ENCODE measurements around the gene KLHL36.
"Not testable (repeated sequence)": the region's sequence is repeated elsewhere in the genome, so short reads cannot be mapped to it uniquely, and the experiment has no call there.

KLHL36 gene

DNA sequence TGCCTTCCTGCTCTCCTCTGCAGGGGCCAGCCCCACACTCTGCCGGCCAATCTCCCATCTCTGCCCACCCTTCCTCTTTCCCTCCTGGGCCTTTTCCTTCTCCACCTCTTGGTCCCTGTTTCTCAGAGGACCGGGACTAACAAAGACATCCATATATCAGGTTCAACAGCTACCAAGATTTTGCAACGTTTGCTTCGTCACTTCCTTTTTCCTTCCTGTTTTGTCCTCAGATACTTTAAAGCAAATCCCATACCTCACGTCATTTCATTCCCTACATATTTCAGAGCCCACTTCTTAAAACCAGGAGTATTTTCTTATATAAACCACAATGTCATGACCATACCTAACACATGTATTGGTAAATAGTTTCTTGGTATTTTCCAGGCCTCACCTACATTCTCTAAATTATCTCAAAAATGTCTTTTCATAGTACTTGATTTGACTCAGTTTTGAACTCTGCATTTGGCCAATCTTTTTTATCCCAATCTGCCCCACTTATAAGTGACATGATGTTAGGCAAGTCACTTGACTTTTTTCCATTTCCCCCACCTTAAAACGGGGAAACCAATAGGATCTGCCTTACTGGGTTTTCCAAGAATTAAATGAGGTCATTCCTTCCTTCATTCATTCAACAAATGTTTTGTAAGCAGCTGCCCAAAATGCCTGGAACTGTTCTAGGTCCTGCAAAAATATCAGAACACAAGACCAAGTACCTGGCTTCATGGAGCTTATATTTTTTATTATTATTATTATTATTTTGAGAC lies 44.3 kb downstream of the KLHL36 start:
- Mint-ChIP-seq H3K27ac (peak overlapping the region; percentile 16), H3K4me3 (no peak overlapping the region), H3K27me3 (no peaks in the 10 kb centered on the region), H3K36me3 (peaks cover 7 to 12% of the 10 kb centered on the region in 2 donors), H3K9me3 (peaks cover 3 to 10% of the 10 kb centered on the region in 2 donors), H3K4me1 (peaks cover 14 to 20% of the 10 kb centered on the region in 2 donors)
- DNase-seq (no peak), ATAC-seq (replicated peaks) (no peak)

DNA sequence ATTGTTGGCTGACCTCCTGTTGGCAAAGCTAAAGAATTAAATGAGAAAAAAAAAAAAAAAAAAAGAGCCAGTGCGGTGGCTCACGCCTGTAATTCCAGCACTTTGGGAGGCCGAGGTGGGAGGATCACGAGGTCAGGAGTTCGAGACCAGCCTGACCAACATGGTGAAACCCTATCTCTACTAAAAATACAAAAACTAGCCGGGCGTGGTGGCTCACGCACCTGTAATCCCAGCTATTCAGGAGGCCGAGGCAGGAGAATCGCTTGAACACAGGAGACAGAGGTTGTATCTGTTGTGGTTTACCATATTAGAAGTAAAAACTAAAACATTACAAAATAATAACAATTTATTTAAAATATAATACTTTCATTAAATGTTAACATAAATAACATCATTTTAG lies 45.6 kb downstream of the KLHL36 start:
- ATAC-seq (replicated peaks); DNase-seq; H3K27ac Mint-ChIP-seq; H3K36me3 Mint-ChIP-seq; H3K9me3 Mint-ChIP-seq; H3K4me3 Mint-ChIP-seq; H3K27me3 Mint-ChIP-seq: not testable (repeated sequence)
- H3K4me1 Mint-ChIP-seq, result peaks cover 7 to 15% of the 10 kb centered on the region in 2 donors

DNA sequence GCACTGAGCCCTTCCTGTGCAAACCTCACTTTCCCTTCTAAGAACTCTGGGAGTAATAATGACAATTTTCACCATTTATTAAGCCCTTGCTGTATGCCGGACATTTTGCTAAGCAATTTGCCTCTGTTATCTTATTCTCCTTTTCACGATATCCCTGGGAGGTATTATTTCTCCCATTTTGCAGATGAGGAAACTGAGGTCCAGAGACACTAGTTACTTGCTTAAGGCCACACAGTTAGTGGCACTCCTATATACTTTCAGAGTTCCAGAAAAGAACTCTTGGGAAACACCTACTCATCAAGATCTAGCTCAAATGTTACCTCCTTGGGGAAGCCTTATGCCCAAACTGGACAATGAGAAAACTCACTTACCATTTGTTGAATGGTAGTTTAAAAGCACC lies 46.7 kb downstream of the KLHL36 start:
- H3K4me1 Mint-ChIP-seq, result peaks cover 7 to 12% of the 10 kb centered on the region in 2 donors
- H3K36me3 Mint-ChIP-seq, result peaks cover 0 to 2% of the 10 kb centered on the region in 2 donors
- no peak for ATAC-seq (replicated peaks)
- no peak overlapping the region for H3K4me3 Mint-ChIP-seq
- H3K9me3 Mint-ChIP-seq, result peaks cover 2 to 3% of the 10 kb centered on the region in 2 donors
- no peak for DNase-seq
- no peaks in the 10 kb centered on the region for H3K27me3 Mint-ChIP-seq
- no peak overlapping the region for H3K27ac Mint-ChIP-seq

DNA sequence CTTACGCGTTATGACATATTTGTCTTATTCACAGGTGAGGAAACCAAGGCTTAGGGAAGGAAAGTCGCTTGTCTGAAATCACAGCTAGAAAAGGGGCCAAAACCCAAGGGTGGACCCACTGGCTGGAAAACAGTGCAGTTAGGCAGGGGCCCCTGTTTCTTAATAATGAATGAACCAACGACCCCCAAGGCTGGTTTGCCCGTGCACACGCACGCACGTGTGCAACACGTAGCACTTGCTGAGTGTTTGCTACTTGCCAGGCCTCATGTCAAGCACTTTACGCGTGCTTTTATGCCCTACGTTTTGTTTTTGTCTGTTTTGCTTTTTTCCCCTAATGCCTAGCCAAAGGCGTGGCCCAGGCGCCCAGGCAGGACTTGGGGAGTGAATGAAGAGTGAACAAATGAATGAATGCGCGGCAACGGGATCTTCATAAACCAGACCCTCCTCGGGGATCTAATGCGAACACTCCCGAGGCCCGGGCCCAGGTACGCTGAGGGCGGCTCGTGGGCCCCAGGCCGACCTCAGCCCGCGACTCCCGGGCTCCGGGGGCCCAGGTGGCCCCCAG lies 50.9 kb downstream of the KLHL36 start:
- ATAC-seq (replicated peaks) (peak; percentile 24 to 26), DNase-seq (no peak)
- H3K9me3 Mint-ChIP-seq, result no peaks in the 10 kb centered on the region
- H3K4me3 Mint-ChIP-seq, result peak overlapping the region; percentile 89 to 90
- H3K36me3 Mint-ChIP-seq, result peaks cover 0 to 5% of the 10 kb centered on the region in 2 donors
- H3K4me1 Mint-ChIP-seq, result peaks cover 19 to 25% of the 10 kb centered on the region in 2 donors
- peak overlapping the region; percentile 56 for H3K27ac Mint-ChIP-seq
- H3K27me3 Mint-ChIP-seq, result no peaks in the 10 kb centered on the region

DNA sequence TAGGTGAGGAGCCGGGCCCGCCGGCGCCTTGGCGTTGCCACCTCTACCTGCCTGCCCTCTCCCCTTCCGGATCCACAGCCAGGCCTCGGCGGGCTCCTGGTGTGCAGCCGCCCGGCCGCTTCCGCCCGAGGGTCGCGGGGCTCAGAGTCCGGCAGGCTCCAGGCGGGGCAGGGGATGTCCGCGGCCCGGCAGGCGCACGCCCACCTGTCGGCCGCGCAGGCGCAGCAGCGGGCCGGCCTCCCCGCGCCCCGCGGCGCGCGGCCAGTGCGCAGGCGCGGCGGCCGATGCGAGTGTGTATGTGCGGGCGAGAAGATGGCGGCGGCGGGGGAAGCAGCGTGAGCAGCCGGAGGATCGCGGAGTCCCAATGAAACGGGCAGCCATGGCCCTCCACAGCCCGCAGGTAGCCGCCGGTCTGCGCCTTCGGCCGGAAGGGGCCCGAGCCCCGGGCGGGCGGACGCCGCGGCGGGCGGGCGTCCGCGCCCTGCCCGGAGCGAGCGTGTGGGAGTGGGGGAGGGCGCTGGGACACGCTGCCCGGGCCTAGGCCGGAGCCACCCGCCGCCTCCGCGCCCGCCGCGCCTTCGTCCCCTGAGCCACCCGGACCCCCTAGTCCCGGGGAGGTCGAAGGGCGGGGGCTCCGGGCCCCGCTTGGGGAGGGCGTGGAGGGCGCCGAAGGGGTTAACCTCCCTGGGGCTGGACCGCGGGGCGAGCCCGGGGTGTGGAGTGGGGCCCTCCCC lies 51.6 kb downstream of the KLHL36 start, which contains the start of gene USP10:
USP10 (plus strand) TSS at position 289 of the 734 bp plus-strand sequence; CDS start at position 380, 91 bp downstream.
- H3K27me3 Mint-ChIP-seq, result no peaks in the 10 kb centered on the region
- H3K9me3 Mint-ChIP-seq, result no peaks in the 10 kb centered on the region
- peak within 1 kb of the TSS; percentile 96 for H3K27ac Mint-ChIP-seq
- H3K36me3 Mint-ChIP-seq, result peaks cover 0 to 11% of the 10 kb centered on the region in 2 donors
- H3K4me3 Mint-ChIP-seq, result peak within 1 kb of the TSS; percentile 89 to 90
- peak; percentile 76 to 84 for ATAC-seq (replicated peaks)
- peak; percentile 84 for DNase-seq
- peaks cover 24 to 30% of the 10 kb centered on the region in 2 donors for H3K4me1 Mint-ChIP-seq

DNA sequence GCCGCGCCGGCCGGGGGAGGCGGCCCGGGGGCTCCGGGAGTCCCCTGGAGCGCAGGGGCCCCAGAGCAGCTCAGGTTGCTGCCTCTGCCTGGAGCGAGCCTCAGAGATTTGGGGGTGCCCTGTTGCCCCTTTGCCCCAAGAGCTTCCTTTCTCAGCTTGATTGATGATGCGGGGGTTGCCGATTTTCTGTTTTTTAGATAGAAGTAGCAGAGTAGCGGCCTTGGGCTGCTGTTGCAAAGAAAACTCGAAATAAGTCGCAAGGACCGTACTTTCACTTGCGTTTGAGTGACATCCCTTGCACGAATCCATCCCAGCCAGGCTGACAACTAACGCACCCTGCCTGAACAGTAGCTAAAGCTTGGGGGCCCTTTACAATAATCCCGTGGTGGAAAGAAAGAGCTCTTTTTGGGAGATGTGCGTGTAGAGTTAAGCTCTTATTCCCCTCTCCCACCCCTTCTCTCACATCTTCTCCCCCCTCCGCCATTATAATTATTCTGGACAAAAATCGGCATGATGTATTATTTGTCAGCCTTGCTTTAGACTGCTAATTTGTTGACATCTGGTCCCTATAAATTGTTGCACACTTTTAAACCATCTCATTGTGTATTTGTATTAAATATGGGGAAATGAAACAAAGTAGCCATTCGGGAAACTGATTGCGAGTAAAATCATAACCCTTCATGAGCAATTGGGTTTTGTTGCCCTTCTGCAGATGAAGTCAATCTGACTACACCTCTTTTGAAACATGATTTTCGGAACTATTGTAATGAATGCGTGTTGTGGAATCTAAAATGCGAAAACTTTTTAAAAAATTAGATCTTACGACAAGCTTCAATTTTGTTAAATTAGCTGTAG lies 52.4 kb downstream of the KLHL36 start:
- no peaks in the 10 kb centered on the region for H3K27me3 Mint-ChIP-seq
- H3K4me1 Mint-ChIP-seq, result peaks cover 28 to 38% of the 10 kb centered on the region in 2 donors
- peak overlapping the region; percentile 89 to 90 for H3K4me3 Mint-ChIP-seq
- ATAC-seq (replicated peaks), result peak; percentile 37 to 46
- DNase-seq, result peak; percentile 29
- peaks cover 3 to 15% of the 10 kb centered on the region in 2 donors for H3K36me3 Mint-ChIP-seq
- H3K27ac Mint-ChIP-seq, result peak overlapping the region; percentile 96
- no peaks in the 10 kb centered on the region for H3K9me3 Mint-ChIP-seq

DNA sequence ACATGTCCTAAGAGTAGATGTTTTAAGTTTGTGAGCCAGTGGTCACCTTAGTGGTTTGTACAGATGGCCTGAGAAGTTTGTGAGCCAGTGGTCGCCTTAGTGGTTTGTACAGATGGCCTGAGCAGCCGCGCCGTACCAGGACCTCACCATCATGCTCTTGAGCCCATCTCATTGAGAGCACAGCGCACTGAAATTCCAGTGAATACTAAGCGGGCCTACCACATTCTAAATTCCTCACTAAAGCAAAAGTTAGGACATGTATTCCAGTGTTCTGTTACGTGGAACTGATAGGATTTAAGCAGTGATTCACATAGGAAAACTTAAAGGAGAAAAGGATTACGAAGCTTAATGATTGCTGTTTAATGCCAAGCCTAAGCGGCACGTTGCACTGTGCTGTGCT lies 55.4 kb downstream of the KLHL36 start:
- H3K4me1 Mint-ChIP-seq, result peaks cover 27 to 53% of the 10 kb centered on the region in 2 donors
- no peak for DNase-seq

DNA sequence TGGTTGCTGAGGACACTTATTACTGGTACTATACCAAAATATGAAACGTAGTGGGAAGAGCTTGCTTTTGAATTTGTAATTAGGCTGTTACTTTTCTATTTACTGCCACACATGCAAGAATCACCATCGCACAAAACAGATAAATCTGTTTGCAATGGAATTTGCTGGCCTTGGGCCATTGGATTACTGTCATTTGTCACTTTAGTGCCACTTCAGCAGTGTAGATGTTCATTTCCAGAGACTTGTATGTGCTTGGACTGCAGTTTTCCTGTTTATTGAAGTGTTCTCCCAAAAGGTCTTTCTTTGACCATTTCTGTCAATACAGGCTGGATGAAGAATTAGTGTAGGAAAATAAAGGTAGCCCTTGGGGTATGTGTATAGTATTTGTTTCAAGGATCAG lies 55.9 kb downstream of the KLHL36 start:
- ATAC-seq (replicated peaks) (no peak), DNase-seq (no peak)
- Mint-ChIP-seq H3K36me3 (peaks cover 10 to 26% of the 10 kb centered on the region in 2 donors), H3K27ac (peak overlapping the region; percentile 43), H3K4me3 (no peak overlapping the region), H3K27me3 (no peaks in the 10 kb centered on the region), H3K4me1 (peaks cover 33 to 54% of the 10 kb centered on the region in 2 donors), H3K9me3 (no peaks in the 10 kb centered on the region)

More for the DNA sequence above, 55.4 kb downstream of the KLHL36 start:
- Mint-ChIP-seq H3K27ac (peak overlapping the region; percentile 43), H3K4me3 (no peak overlapping the region), H3K9me3 (no peaks in the 10 kb centered on the region), H3K36me3 (peaks cover 7 to 20% of the 10 kb centered on the region in 2 donors), H3K27me3 (no peaks in the 10 kb centered on the region)
- ATAC-seq (replicated peaks), result no peak

DNA sequence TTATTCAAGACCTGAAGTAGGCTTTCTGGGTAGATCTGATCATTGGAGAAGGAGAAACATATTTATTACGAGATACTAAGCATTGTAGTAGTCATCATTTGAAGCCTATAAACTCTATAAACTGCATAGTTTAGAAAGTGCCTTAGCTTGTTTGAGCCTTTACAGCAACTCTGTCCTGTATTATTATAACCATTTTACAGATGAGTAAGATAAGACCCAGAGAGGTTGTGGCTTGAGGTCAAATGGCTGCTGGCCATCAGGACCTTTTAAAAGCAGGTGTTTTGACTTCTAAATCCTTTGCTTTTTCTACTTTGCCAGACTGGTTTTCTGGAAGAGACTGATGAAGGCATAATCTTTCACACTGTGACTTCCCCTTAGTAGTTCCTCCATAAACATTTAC lies 58.5 kb downstream of the KLHL36 start:
- DNase-seq, result no peak
- H3K4me3 Mint-ChIP-seq, result no peak overlapping the region
- peaks cover 42 to 77% of the 10 kb centered on the region in 2 donors for H3K4me1 Mint-ChIP-seq
- H3K36me3 Mint-ChIP-seq, result peaks cover 17 to 31% of the 10 kb centered on the region in 2 donors
- H3K27me3 Mint-ChIP-seq, result no peaks in the 10 kb centered on the region
- no peak for ATAC-seq (replicated peaks)
- no peaks in the 10 kb centered on the region for H3K9me3 Mint-ChIP-seq
- no peak overlapping the region for H3K27ac Mint-ChIP-seq

DNA sequence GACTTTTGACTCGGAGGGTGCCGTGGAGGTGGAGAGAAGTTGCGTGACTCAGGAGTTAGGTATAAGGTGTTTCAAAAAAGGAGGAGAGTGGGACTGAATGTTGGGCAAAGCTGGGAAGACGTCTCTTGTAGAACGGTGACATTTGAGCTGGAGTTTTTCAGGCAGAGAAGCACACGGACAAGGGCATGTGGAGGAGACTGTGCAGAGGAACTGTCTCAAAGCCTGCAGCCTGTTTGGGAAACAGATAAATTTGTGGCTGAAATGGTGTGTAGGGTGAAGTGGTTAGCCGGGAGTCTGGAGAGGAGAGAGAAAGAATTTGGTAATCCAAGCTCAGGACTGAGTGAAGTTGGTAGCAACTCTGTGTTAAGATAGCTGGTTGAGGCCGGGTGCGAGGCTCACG lies 61.3 kb downstream of the KLHL36 start:
- DNase-seq (no peak), ATAC-seq (replicated peaks) (no peak)
- Mint-ChIP-seq H3K4me3 (no peak overlapping the region), H3K36me3 (peaks cover 20 to 41% of the 10 kb centered on the region in 2 donors), H3K9me3 (no peaks in the 10 kb centered on the region), H3K27ac (peak overlapping the region; percentile 60), H3K4me1 (peaks cover 55 to 85% of the 10 kb centered on the region in 2 donors), H3K27me3 (no peaks in the 10 kb centered on the region)

DNA sequence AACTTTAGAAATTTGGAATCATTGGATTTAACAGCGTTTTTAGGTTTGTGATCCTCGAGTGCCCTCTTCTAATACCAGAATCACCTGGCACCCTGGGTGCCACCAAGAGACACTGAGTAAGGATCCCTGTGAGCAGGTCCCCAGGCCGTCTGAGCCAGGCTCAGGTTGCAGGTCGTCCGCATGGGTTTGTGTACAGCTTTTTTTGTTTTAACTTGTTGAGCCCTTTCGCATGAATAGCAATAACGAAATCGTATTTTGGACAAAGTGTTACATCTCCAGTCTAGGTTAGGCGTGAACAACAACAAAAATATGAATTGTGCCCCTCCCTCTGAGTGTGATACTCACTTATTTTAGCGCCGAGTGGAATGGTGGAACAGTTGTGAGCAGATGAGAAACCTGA lies 62.4 kb downstream of the KLHL36 start:
- Mint-ChIP-seq H3K27ac (no peak overlapping the region), H3K4me3 (no peak overlapping the region), H3K27me3 (no peaks in the 10 kb centered on the region), H3K36me3 (peaks cover 17 to 34% of the 10 kb centered on the region in 2 donors), H3K4me1 (peaks cover 49 to 84% of the 10 kb centered on the region in 2 donors), H3K9me3 (no peaks in the 10 kb centered on the region)
- DNase-seq (no peak), ATAC-seq (replicated peaks) (no peak)

Data from stimulated activated naive B cell treated with anti-CD40 and anti-IgM and Interleukin-4, amounts not matched to agents 10 μg/mL and 1 μg/mL and 100 μg/mL, for 72 hours (primary cell).